GM19035 (cell line): ENCODE results near the gene AKR1B15.
"Not testable (repeated sequence)": the region's sequence is repeated elsewhere in the genome, so short reads cannot be mapped to it uniquely, and the experiment has no call there.

Experiments used
- ATAC-seq: cut with Tn5 transposase; IDR thresholded peaks from one replicate; pipeline ENCODE4 v1.9.1; 2021; ENCODE audit not compliant: unreplicated experiment

AKR1B15 gene

GRCh38 chr7:134561616-134562015 is 12.7 kb downstream of the AKR1B15 start:
- ATAC-seq, result not testable (repeated sequence)

GRCh38 chr7:134562136-134562535 is 13.2 kb downstream of the AKR1B15 start:
- ATAC-seq, result no peak

- not testable (repeated sequence) for ATAC-seq
Measured at GRCh38 chr7:134563398-134563749, 14.5 kb downstream of the AKR1B15 start.

- ATAC-seq, result no peak
Measured at GRCh38 chr7:134565643-134566136, 16.8 kb downstream of the AKR1B15 start.

- no peak for ATAC-seq
Measured at GRCh38 chr7:134567368-134567767, 18.5 kb downstream of the AKR1B15 start.

GRCh38 chr7:134569962-134570361 is 21.1 kb downstream of the AKR1B15 start:
- not testable (repeated sequence) for ATAC-seq

GRCh38 chr7:134571101-134571500 is 22.2 kb downstream of the AKR1B15 start:
- no peak for ATAC-seq

- ATAC-seq, result no peak
Measured at GRCh38 chr7:134571746-134572461, 23.0 kb downstream of the AKR1B15 start.

- no peak for ATAC-seq
Measured at GRCh38 chr7:134574322-134574721, 25.4 kb downstream of the AKR1B15 start.

- ATAC-seq, result no peak
Measured at GRCh38 chr7:134584290-134584689, 35.4 kb downstream of the AKR1B15 start.

- no peak for ATAC-seq
Measured at GRCh38 chr7:134585897-134586296, 37.0 kb downstream of the AKR1B15 start.

- no peak for ATAC-seq
Measured at GRCh38 chr7:134587750-134588149, 38.8 kb downstream of the AKR1B15 start.

GRCh38 chr7:134589491-134589941 is 40.6 kb downstream of the AKR1B15 start:
- ATAC-seq, result no peak

GRCh38 chr7:134593530-134594392 is 44.9 kb downstream of the AKR1B15 start:
- ATAC-seq, result no peak

GRCh38 chr7:134594877-134595276 is 46.0 kb downstream of the AKR1B15 start:
- ATAC-seq, result no peak

GRCh38 chr7:134599371-134599770 is 50.5 kb downstream of the AKR1B15 start:
- ATAC-seq, result no peak

- ATAC-seq, result no peak
Measured at GRCh38 chr7:134601459-134601858, 52.5 kb downstream of the AKR1B15 start.

GRCh38 chr7:134602881-134603451 is 54.1 kb downstream of the AKR1B15 start:
- ATAC-seq, result no peak

GRCh38 chr7:134605978-134606923 is 57.3 kb downstream of the AKR1B15 start:
- peak; percentile 85 for ATAC-seq

- no peak for ATAC-seq
Measured at GRCh38 chr7:134611611-134612151, 62.8 kb downstream of the AKR1B15 start.
